DOHH2 (cell line): ENCODE results near the gene CALHM5.

ENCODE experiments used
- EZH2phosphoT487 ChIP-seq: fragments of 200-600 bp; sonication (generic); IDR thresholded peaks from 2 replicates; pipeline ENCODE4 v1.6.1; 2017; ENCODE audit warnings: borderline replicate concordance, mild to moderate bottlenecking, antibody characterized with exemption, low read length, moderate library complexity, mixed read lengths
- TF ChIP-seq, protein P1 (sequence below): fragments of 200-600 bp; sonication (generic); IDR thresholded peaks from one replicate; pipeline ENCODE4 v1.5.1; 2014; ENCODE audit warnings: antibody characterized with exemption, mild to moderate bottlenecking, low read depth, low read length; ENCODE audit not compliant: poor library complexity, severe bottlenecking

DNA sequence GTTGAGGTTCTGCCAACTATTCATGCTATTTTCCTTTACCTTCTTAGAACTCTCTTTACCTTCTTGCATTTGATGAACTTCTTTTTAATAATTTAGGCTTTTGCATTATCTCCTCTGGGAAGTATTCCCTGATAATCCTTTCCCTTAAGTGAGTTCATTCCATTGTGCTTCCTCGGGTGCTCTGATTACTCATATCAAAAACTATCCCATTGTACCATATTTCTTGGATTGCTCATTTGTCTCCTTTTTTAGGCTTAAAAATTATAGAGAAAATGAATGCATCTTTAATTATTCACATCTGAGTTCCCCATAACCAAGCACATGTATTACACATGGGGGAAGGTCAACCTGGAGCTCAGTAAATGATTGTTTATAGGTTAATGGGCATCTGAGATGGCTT lies 44.6 kb downstream of the CALHM5 start:
- TF ChIP-seq, protein P1, sequence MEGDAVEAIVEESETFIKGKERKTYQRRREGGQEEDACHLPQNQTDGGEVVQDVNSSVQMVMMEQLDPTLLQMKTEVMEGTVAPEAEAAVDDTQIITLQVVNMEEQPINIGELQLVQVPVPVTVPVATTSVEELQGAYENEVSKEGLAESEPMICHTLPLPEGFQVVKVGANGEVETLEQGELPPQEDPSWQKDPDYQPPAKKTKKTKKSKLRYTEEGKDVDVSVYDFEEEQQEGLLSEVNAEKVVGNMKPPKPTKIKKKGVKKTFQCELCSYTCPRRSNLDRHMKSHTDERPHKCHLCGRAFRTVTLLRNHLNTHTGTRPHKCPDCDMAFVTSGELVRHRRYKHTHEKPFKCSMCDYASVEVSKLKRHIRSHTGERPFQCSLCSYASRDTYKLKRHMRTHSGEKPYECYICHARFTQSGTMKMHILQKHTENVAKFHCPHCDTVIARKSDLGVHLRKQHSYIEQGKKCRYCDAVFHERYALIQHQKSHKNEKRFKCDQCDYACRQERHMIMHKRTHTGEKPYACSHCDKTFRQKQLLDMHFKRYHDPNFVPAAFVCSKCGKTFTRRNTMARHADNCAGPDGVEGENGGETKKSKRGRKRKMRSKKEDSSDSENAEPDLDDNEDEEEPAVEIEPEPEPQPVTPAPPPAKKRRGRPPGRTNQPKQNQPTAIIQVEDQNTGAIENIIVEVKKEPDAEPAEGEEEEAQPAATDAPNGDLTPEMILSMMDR: no peak
- TF ChIP-seq EZH2phosphoT487: no peak
